CD8-positive, alpha-beta memory T cell (primary cell): ENCODE results near the gene TMEM26. TPM values are rescaled to one million over a fixed set of nuclear protein-coding genes. Genes with fewer than 3 reads are reported as not detected.

Experiments used
- CTCF ChIA-PET: fragments of 350-600 bp; sonication (Branson Sonifier 250); formaldehyde crosslinking; loops from one replicate; lab custom pipeline; 2021; ENCODE audit warnings: antibody characterized with exemption; lab: Charles Lee
- POLR2A ChIA-PET: fragments of 350-600 bp; sonication (Branson Sonifier 250); formaldehyde crosslinking; loops from one replicate; lab custom pipeline; 2021; ENCODE audit warnings: antibody characterized with exemption; lab: Charles Lee
- DNase-seq, 5 donors: peaks; one replicate each; pipeline versions ENCODE4 v3.0.0 to v3.0.0-alpha.2; 2020 to 2022; ENCODE audit warnings: mixed read lengths in 1 of 5
- H3K27ac ChIP-seq: one replicate; pipeline ENCODE4 v1.7.0; 2013; ENCODE audit warnings: low read depth, mild to moderate bottlenecking, low read length, moderate library complexity
- H3K27me3 ChIP-seq: 2 replicates; pipeline ENCODE4 v1.7.0; 2013; ENCODE audit warnings: low read length, mild to moderate bottlenecking; ENCODE audit not compliant: insufficient read depth, poor library complexity, severe bottlenecking
- H3K36me3 ChIP-seq: 2 replicates; pipeline ENCODE4 v1.7.0; 2013; ENCODE audit warnings: mild to moderate bottlenecking, low read length, moderate library complexity; ENCODE audit not compliant: insufficient read depth
- H3K4me1 ChIP-seq: 2 replicates; pipeline ENCODE4 v1.7.0; 2013; ENCODE audit warnings: mild to moderate bottlenecking, low read length, moderate library complexity; ENCODE audit not compliant: insufficient read depth
- H3K4me3 ChIP-seq: 2 replicates; pipeline ENCODE4 v1.7.0; 2013; ENCODE audit warnings: mild to moderate bottlenecking, low read length
- H3K9me3 ChIP-seq: 2 replicates; pipeline ENCODE4 v1.7.0; 2013; ENCODE audit warnings: mild to moderate bottlenecking, low read length
- H3K27ac Mint-ChIP-seq, 8 donors: one replicate each; pipeline ENCODE4 v1.8.0; 2020 to 2021; ENCODE audit warnings: mixed read lengths in 8 of 8, mild to moderate bottlenecking in 6 of 8, inconsistent platforms in 3 of 8, moderate library complexity in 3 of 8
- H3K27me3 Mint-ChIP-seq, 2 donors: one replicate each; pipeline ENCODE4 v1.8.0; 2020 to 2021; ENCODE audit warnings: mixed read lengths in 2 of 2, mild to moderate bottlenecking in 1 of 2, moderate library complexity in 1 of 2
- H3K36me3 Mint-ChIP-seq, 3 donors: one replicate each; pipeline ENCODE4 v1.8.0; 2020 to 2021; ENCODE audit warnings: mixed read lengths in 3 of 3, inconsistent platforms in 1 of 3, mild to moderate bottlenecking in 1 of 3
- H3K4me1 Mint-ChIP-seq, 3 donors: one replicate each; pipeline ENCODE4 v1.8.0; 2020 to 2021; ENCODE audit warnings: mixed read lengths in 3 of 3, inconsistent platforms in 1 of 3, mild to moderate bottlenecking in 1 of 3
- H3K4me3 Mint-ChIP-seq, 7 donors: one replicate each; pipeline ENCODE4 v1.8.0; 2020 to 2021; ENCODE audit warnings: mixed read lengths in 7 of 7, mild to moderate bottlenecking in 6 of 7, moderate library complexity in 4 of 7, inconsistent platforms in 2 of 7
- H3K9me3 Mint-ChIP-seq, 5 donors: one replicate each; pipeline ENCODE4 v1.8.0; 2020 to 2022; ENCODE audit warnings: mixed read lengths in 5 of 5, mild to moderate bottlenecking in 3 of 5, moderate library complexity in 2 of 5, inconsistent platforms in 1 of 5
- polyA plus RNA-seq: library from polyadenylated mRNA; unstranded; fragments of 300-500 nt; fragmentation: Illumina TruSeq; gene quantifications from one replicate; pipeline ENCODE4 v1.2.3, GENCODE V29; 2021
- total RNA-seq, 2 experiments: library from RNA; stranded (reverse); gene quantifications; one replicate each; pipeline ENCODE4 v1.2.3, GENCODE V29; 2021

The TMEM26 gene
- total RNA-seq (not detected), polyA plus RNA-seq (not detected)

DNA sequence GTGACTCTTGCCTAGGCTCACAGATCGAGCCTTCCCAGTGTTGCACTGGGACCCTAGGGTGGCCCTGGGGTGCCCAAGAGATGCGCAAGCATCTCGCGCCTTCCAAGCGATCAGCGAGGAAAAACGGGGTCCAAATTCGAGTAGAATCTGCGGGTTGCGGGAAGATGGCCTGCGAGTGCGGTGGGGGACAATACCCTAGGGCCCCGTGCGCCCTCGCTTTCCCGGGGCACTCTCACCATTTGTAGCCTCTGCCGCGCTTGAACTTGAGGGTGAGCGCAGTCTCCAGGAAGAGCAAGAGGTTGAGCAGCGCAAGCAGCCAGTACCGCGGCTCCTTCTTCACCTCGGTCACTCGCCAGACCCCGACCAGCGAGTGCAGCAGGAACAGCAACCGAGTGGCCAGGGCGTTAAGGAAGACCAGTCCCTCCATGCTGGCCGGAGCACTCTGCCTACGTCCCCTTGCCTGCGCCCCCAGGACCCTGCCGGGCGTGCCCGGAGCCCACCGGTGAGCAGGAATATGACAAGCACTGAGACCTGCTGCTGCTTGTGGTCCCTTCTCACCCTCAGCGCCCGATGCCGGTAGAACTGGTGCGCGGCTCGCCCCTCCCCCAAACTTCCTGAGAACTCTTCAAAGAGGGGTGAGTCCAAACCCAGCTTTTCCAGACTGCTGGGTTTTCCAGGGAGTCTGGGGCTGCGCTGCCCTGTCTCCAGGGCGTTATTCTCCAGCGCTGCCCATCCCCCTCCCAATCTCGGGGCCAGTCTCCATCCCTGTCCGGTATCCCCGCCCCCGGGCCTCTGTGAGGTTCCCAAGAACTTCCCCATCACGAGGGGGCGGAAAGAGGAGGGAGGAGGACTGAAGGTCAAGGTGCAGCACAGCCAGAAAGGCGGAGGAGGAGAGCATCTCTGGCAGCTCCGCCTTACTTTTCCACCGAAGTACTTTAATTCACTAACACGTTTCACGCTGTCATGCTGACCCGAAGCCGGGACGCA lies at the start of gene TMEM26:
TMEM26 (minus strand) TSS at position 727 of the 987 bp plus-strand sequence; CDS start at position 427, 300 bp downstream.
- no peak for DNase-seq
- CTCF ChIA-PET = no interaction called here
- peak within 1 kb of the TSS in 2 of 7 donors; percentile 23 to 45 for H3K4me3 Mint-ChIP-seq
- H3K27me3 Mint-ChIP-seq = peaks cover 21 to 35% of the 10 kb centered on the region in 2 donors
- Histone ChIP-seq H3K4me3 (no peak within 1 kb of the TSS), H3K27ac (no peak within 1 kb of the TSS), H3K27me3 (peaks cover 7% of the 10 kb centered on the region), H3K9me3 (no peaks in the 10 kb centered on the region), H3K36me3 (no peaks in the 10 kb centered on the region), H3K4me1 (no peaks in the 10 kb centered on the region)
- no peaks in the 10 kb centered on the region for H3K9me3 Mint-ChIP-seq
- no peak within 1 kb of the TSS for H3K27ac Mint-ChIP-seq
- POLR2A ChIA-PET = no interaction called here
- peaks cover 0 to 9% (median 0%) of the 10 kb centered on the region in 3 donors for H3K4me1 Mint-ChIP-seq
- no peaks in the 10 kb centered on the region for H3K36me3 Mint-ChIP-seq

DNA sequence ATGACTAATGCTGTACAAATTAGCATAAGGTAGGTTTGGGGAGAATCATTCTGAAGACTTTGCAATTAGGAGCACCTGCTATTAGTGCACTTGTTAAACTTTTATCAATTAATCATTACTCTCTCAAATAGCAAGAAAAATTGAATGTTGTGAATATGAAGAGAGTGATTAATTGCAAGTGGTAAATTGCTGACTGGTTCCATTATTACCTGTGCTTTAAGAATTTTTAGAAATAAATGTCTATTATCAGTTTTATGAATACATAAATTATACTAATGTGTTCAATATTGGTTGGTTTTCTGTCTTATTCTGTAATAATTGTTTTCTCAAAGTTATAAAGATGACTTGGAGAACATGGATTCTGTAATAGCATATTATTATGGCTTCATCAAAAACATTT lies 47.3 kb upstream of the TMEM26 start:
- Mint-ChIP-seq H3K4me3 (no peak overlapping the region), H3K9me3 (no peaks in the 10 kb centered on the region), H3K36me3 (no peaks in the 10 kb centered on the region), H3K4me1 (no peaks in the 10 kb centered on the region), H3K27me3 (peaks cover 0 to 2% of the 10 kb centered on the region in 2 donors), H3K27ac (no peak overlapping the region)
- H3K27me3 ChIP-seq = no peaks in the 10 kb centered on the region
- H3K4me1 ChIP-seq = no peaks in the 10 kb centered on the region
- DNase-seq = no peak
- no peaks in the 10 kb centered on the region for H3K9me3 ChIP-seq
- H3K27ac ChIP-seq = no peak overlapping the region
- no peaks in the 10 kb centered on the region for H3K36me3 ChIP-seq
- CTCF ChIA-PET = no interaction called here
- POLR2A ChIA-PET = no interaction called here
- no peak overlapping the region for H3K4me3 ChIP-seq

DNA sequence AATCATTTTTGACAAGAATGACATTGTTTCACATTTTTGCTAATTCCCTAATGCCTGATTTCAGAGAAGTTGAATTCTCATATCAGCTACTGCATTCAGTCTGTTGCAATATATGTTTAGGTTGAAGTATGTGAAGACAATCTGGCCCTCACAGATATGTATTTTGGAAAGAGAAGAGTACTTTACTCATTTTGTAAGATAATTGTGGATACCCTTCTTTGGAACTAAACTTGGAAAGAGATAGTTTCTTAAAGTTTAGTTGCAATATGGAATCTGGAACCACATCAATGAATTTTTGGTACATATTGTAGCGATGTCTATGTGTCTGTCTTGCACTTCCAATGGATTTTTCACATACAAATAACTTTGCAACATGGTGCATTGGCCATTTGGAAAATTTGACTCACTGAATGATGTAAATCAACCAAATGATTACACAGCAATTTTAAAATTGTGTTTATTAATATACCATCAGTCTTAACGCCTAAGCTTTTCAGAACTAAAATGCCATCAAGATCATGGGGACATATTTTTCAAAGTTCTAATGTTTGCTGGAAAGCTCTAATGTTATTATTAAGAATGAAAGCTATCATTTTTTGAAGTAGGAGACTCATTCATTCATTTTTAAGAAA lies 39.3 kb upstream of the TMEM26 start:
- CTCF ChIA-PET = no interaction called here
- no peak for DNase-seq
- Mint-ChIP-seq H3K27ac (no peak overlapping the region), H3K4me3 (no peak overlapping the region), H3K9me3 (peaks cover 0 to 6% (median 0%) of the 10 kb centered on the region in 5 donors), H3K27me3 (peaks cover 4% of the 10 kb centered on the region in 2 donors), H3K4me1 (no peaks in the 10 kb centered on the region), H3K36me3 (no peaks in the 10 kb centered on the region)
- Histone ChIP-seq H3K9me3 (no peaks in the 10 kb centered on the region), H3K4me1 (no peaks in the 10 kb centered on the region), H3K27ac (no peak overlapping the region), H3K27me3 (no peaks in the 10 kb centered on the region), H3K4me3 (no peak overlapping the region), H3K36me3 (no peaks in the 10 kb centered on the region)
- POLR2A ChIA-PET = no interaction called here

DNA sequence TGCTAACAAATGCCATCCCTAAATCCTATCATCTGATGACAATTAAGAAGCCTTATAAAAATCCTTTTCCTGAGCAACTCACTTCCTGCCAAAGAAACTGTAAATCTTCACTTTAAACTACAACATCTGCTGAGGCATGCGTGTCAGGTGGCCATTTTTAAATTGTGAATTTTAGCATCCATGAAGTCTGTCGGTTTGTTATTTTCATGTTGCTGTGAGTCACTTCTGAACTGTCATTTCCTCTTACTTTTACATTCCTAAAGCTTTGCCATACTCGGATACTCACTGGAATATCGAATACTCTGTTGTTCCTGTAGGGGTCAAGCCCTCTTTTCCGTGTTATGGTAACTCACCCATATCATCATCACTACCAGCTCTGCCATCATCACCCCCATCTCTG lies 34.3 kb upstream of the TMEM26 start:
- DNase-seq = no peak
- Mint-ChIP-seq H3K27ac (no peak overlapping the region), H3K4me1 (no peaks in the 10 kb centered on the region), H3K36me3 (no peaks in the 10 kb centered on the region), H3K4me3 (no peak overlapping the region), H3K27me3 (peaks cover 2 to 12% of the 10 kb centered on the region in 2 donors), H3K9me3 (peaks cover 0 to 6% (median 0%) of the 10 kb centered on the region in 5 donors)
- H3K27ac ChIP-seq = no peak overlapping the region
- no peaks in the 10 kb centered on the region for H3K36me3 ChIP-seq
- H3K4me3 ChIP-seq = no peak overlapping the region
- no peaks in the 10 kb centered on the region for H3K4me1 ChIP-seq
- CTCF ChIA-PET = no interaction called here
- no peaks in the 10 kb centered on the region for H3K27me3 ChIP-seq
- POLR2A ChIA-PET = no interaction called here
- H3K9me3 ChIP-seq = no peaks in the 10 kb centered on the region

DNA sequence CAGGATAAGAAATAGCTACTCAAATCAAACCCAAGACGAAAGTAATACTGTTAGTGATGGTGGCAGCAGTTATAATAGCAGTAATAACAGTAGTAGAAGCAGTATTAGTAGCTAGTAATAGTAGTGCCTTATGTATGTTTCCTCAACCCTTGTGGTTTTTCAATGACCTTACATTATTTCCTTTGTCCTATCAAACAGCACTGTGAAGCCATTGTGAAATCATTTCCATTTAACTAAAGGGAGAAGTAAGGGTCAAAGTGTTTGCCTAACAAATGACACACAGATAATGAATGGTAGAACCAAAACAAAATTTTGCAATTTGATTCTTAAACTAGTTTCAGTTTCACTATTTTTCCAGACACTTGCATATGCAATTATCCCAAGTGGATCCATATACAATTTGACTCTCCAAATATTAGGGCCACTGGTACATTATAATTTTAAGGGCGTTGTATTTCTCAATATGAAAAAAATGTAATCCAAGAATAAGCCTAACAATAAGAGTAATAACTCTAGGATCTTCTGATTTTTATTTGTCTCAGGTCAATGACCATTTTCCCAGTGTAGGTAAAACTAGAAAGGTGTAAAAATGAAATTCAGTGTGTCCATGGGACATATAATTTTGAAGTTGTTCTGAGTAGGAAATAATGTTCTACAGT lies 33.7 kb upstream of the TMEM26 start:
- Histone ChIP-seq H3K27ac (no peak overlapping the region), H3K9me3 (no peaks in the 10 kb centered on the region), H3K36me3 (no peaks in the 10 kb centered on the region), H3K27me3 (no peaks in the 10 kb centered on the region), H3K4me3 (no peak overlapping the region), H3K4me1 (no peaks in the 10 kb centered on the region)
- H3K27ac Mint-ChIP-seq = no peak overlapping the region
- peaks cover 2 to 12% of the 10 kb centered on the region in 2 donors for H3K27me3 Mint-ChIP-seq
- H3K4me3 Mint-ChIP-seq = no peak overlapping the region
- ChIA-PET POLR2A (no interaction called here), CTCF (no interaction called here)
- H3K36me3 Mint-ChIP-seq = no peaks in the 10 kb centered on the region
- peaks cover 0 to 6% (median 0%) of the 10 kb centered on the region in 5 donors for H3K9me3 Mint-ChIP-seq
- no peaks in the 10 kb centered on the region for H3K4me1 Mint-ChIP-seq
- no peak for DNase-seq

DNA sequence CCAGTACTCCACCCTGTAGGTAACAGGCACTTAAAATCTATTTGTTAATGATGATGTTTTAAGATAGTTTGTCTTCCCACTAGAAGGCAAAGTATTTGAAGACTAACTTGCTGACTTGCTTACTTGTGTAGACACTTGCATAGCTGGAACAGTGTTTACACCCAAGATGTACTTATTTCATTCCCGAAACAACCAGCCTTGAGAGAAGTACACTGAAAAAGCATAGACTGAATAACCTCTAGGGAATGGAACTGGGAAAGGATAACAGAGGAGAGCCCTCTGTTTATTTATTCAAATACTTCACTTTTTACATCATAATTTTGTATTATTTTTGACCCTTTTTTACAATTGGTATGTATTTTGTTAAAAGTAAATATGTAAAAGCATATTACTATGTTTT lies 33.1 kb upstream of the TMEM26 start:
- H3K27ac Mint-ChIP-seq = no peak overlapping the region
- H3K9me3 Mint-ChIP-seq = peaks cover 0 to 5% (median 0%) of the 10 kb centered on the region in 5 donors
- H3K4me1 Mint-ChIP-seq = no peaks in the 10 kb centered on the region
- Histone ChIP-seq H3K9me3 (no peaks in the 10 kb centered on the region), H3K36me3 (no peaks in the 10 kb centered on the region), H3K27ac (no peak overlapping the region), H3K4me1 (no peaks in the 10 kb centered on the region), H3K4me3 (no peak overlapping the region), H3K27me3 (no peaks in the 10 kb centered on the region)
- ChIA-PET POLR2A (no interaction called here), CTCF (no interaction called here)
- peaks cover 2 to 12% of the 10 kb centered on the region in 2 donors for H3K27me3 Mint-ChIP-seq
- DNase-seq = no peak
- H3K36me3 Mint-ChIP-seq = no peaks in the 10 kb centered on the region
- no peak overlapping the region for H3K4me3 Mint-ChIP-seq

DNA sequence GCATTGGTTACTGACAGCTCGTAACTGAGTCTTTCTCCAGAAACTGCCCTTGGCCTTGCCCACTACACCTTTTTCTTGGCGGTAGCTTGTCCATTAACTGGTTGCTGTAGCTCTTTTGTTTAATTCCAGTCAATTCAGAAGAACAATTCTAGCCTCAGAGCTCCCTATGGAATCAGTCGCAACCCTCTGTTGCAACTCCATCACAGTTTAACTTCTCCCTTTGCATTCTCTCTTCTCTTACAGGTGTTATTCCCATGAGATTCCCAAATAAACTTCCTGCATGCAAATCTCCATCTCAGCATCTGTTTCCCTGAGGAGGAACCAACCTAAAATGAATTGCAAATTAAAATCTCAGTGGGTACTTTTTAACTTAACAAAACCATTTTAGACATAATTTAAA lies 28.4 kb upstream of the TMEM26 start:
- ChIA-PET POLR2A (no interaction called here), CTCF (no interaction called here)
- H3K4me3 ChIP-seq = no peak overlapping the region
- H3K9me3 Mint-ChIP-seq = no peaks in the 10 kb centered on the region
- H3K36me3 Mint-ChIP-seq = no peaks in the 10 kb centered on the region
- no peaks in the 10 kb centered on the region for H3K9me3 ChIP-seq
- no peaks in the 10 kb centered on the region for H3K4me1 ChIP-seq
- H3K4me1 Mint-ChIP-seq = no peaks in the 10 kb centered on the region
- no peak overlapping the region for H3K27ac ChIP-seq
- H3K27me3 Mint-ChIP-seq = peaks cover 0 to 13% of the 10 kb centered on the region in 2 donors
- DNase-seq = no peak
- no peaks in the 10 kb centered on the region for H3K27me3 ChIP-seq
- no peak overlapping the region for H3K27ac Mint-ChIP-seq
- no peaks in the 10 kb centered on the region for H3K36me3 ChIP-seq
- H3K4me3 Mint-ChIP-seq = no peak overlapping the region

DNA sequence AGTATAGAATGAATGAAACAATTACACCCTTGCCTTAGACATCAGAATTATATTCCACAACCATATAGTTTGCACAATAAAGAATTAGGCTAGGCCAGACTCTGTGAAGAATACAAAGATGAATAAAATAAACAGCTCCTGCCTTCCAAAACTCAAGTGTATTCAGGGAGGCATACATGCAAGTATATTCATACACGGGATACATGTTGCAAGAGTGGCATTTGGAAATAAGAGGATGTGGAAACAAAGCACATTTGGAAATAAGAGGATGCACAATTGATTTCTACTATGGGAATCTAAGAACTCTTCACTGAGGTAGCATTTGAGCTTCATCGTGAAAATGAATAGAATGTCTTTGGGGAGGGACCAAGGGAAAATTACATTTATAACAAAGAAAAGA lies 27.0 kb upstream of the TMEM26 start:
- CTCF ChIA-PET = no interaction called here
- H3K36me3 Mint-ChIP-seq = no peaks in the 10 kb centered on the region
- peaks cover 0 to 13% of the 10 kb centered on the region in 2 donors for H3K27me3 Mint-ChIP-seq

More for the DNA sequence above, 27.0 kb upstream of the TMEM26 start:
- H3K36me3 ChIP-seq = no peaks in the 10 kb centered on the region
- POLR2A ChIA-PET = no interaction called here
- Mint-ChIP-seq H3K27ac (no peak overlapping the region), H3K4me3 (no peak overlapping the region), H3K9me3 (no peaks in the 10 kb centered on the region), H3K4me1 (no peaks in the 10 kb centered on the region)
- H3K4me3 ChIP-seq = no peak overlapping the region
- H3K27ac ChIP-seq = no peak overlapping the region
- no peaks in the 10 kb centered on the region for H3K4me1 ChIP-seq
- DNase-seq = no peak
- no peaks in the 10 kb centered on the region for H3K27me3 ChIP-seq
- no peaks in the 10 kb centered on the region for H3K9me3 ChIP-seq
